Hematopoietic multipotent progenitor cell treated with erythropoietin and hydrocortisone succinate and interleukin-3 and kit ligand, for 6 days (in vitro differentiated cells): Measurements from ENCODE around the gene DPH1.
A peak's percentile ranks its signal among the peaks of the same experiment; 100 is the strongest.

Source experiments
- DNase-seq: peaks from one replicate; pipeline ENCODE4 v3.0.0-alpha.2; 2015

Gene DPH1

DNA sequence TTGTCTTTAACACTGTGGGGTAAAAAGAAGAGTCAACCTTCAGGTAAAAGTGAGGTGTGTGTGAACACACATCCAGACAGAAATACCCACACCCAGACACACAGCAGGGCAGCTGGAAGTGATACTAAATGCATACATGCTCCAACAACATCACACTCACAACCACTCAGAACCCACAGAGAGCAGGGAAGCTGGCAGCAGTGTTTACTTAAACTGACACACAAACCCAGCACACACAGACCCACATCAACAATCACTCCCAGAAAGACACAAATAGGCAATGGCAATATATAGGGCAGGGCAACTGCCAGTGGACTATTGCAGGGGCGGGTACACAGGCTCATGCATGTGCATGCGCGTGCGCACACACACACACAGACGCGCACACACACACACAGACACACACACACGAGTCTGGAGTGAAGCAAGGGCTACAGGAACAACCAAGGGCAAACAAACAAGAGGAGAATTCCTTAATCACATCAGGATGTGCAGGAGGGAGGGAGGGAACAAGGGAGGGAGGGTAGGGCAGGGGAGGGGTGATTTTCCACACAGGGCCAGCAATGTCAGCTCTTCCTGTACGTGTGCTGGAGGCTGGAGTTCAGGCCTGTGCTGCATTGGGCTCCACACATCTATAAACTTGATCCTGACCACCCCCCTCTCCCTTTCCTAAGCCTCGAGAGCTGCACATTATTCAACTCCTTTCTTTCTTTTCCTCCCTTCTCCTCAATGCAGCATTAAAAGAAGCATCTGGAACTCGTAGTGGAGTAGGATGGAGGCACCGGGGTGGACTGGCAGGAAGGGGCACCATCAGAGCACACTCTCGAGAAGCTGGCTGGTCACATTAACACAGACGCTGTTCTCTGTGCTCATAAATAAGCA, 55.1 kb downstream of the DPH1 start:
- no peak for DNase-seq

- no peak for DNase-seq
Measured at GRCh38 chr17:2085648-2085949, 55.6 kb downstream of the DPH1 start.

GRCh38 chr17:2086306-2086705, 56.4 kb downstream of the DPH1 start:
- DNase-seq, result no peak

GRCh38 chr17:2087597-2088211, 57.8 kb downstream of the DPH1 start:
- peak; percentile 77 for DNase-seq

DNA sequence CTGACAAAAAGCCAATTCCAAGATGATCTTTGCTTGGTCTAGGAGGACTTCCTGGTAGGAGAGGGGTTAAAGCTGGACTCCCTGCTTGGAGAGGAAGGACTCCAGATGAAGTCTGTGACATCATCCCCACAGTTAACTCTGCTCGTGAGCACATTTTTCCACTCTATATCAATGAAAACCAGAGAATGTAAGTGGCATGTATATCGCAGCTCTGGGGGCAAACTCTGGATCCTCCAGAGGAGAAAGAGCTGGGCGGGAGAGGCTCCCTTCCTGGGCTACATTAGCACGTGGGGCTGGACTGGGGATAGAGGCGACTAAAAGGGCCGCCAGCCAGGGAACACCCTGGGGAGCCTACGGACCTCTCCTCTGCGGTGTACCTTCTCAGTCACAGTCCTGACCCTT, 59.1 kb downstream of the DPH1 start:
- DNase-seq, result no peak

- no peak for DNase-seq
Measured at GRCh38 chr17:2090210-2090641, 60.3 kb downstream of the DPH1 start.

DNA sequence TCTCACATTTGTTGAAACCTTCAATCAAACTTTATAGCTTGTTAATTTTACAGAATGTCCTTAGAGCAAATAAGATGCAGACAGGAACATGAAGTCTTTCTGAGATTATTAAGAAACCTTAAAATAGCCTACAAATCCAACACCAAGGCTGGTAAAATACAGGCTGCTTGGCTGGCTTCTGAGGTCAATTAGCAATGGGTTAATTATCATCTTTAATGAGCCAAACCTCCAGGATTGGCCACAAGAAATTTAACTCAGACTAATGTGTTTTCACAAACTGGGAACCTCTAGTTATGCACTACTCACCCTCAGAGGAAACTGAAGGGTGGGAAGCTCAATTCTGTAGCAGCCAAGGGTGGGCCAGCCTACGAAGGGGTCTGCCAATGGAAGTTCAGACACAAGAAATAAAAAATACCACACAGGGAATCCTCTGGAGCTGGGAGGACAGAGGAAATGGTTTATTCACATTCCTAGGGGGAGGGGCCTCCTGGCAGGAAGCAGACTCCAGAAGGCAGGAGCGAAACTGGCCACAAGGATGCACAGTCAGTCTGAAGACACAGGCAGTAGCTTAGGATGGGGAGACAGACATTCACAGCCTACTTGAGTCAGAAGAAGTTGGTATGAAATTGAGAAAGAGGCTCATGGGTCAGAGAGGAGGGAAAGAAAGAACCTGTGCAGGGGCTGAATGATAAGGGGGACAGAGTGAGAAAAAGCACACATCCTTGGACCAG, 61.0 kb downstream of the DPH1 start:
- no peak for DNase-seq

GRCh38 chr17:2092253-2092652, 62.3 kb downstream of the DPH1 start:
- no peak for DNase-seq

GRCh38 chr17:2093349-2093748, 63.4 kb downstream of the DPH1 start:
- DNase-seq, result peak; percentile 86
